GM12878 (cell line): ENCODE data around the gene REXO1. TPM values are rescaled to one million over a fixed set of nuclear protein-coding genes. Genes with fewer than 3 reads are reported as not detected.

ENCODE experiments used
- ATAC-seq: fragments of 200-7000 bp; cut with Tn5 transposase; 3 replicates; pipeline ENCODE4 v1.9.1; 2020; ENCODE audit warnings: mild to moderate bottlenecking, moderate library complexity
- BruUV-seq: library from RNA; stranded (reverse); fragments of 400-500 nt; replicated peaks from 2 replicates; lab custom pipeline; 2021; lab: Mats Ljungman, UMichigan
- CTCF ChIA-PET: fragments of 300-600 bp; sonication (Branson Sonifier 250); formaldehyde crosslinking; extraction: SDS; loops from one replicate; lab custom pipeline; 2021; ENCODE audit warnings: inconsistent platforms; lab: Yijun Ruan, JAX
- POLR2A ChIA-PET: fragments of 350-600 bp; formaldehyde crosslinking; extraction: SDS; loops from one replicate; lab custom pipeline; 2021; ENCODE audit warnings: inconsistent platforms; lab: Charles Lee
- RAD21 ChIA-PET: fragments of 300-600 bp; sonication (Branson Sonifier 250); formaldehyde crosslinking; loops from one replicate; lab custom pipeline; 2023; ENCODE audit warnings: antibody characterized with exemption; ENCODE audit not compliant: unreplicated experiment; lab: Charles Lee
- SMC1A ChIA-PET: fragments of 300-600 bp; sonication (Branson Sonifier 250); formaldehyde crosslinking; loops from one replicate; lab custom pipeline; 2023; ENCODE audit not compliant: unreplicated experiment, uncharacterized antibody; lab: Charles Lee
- DNase-seq: peaks from one replicate; pipeline ENCODE4 v3.0.0-alpha.2; 2011; ENCODE audit warnings: low read depth, low spot score
- FAIRE-seq: peaks from 3 replicates; lab custom pipeline; 2011; peaks lifted over from hg19 to GRCh38; lab: Jason Lieb, UNC
- H2AFZ ChIP-seq: 2 replicates; pipeline ENCODE4 v1.6.0; 2011; ENCODE audit warnings: low read depth, low read length, control low read depth; ENCODE audit not compliant: control insufficient read depth
- H3K27ac ChIP-seq: 2 replicates; pipeline ENCODE4 v1.5.1; 2011; ENCODE audit warnings: control low read depth; ENCODE audit not compliant: control insufficient read depth, insufficient read depth
- H3K27me3 ChIP-seq, 2 experiments: replicated peaks in 1 of 2; 2 replicates each; pipeline versions ENCODE4 v1.6.0 to v1.6.1; 2011; ENCODE audit warnings: low read length in 1 of 2; ENCODE audit not compliant: control insufficient read depth in 2 of 2, insufficient read depth in 2 of 2
- H3K36me3 ChIP-seq, 2 experiments: 2 replicates each; pipeline ENCODE4 v1.5.1; 2011; ENCODE audit warnings: low read length in 1 of 2; ENCODE audit not compliant: control insufficient read depth in 2 of 2, insufficient read depth in 2 of 2
- H3K4me1 ChIP-seq: 2 replicates; pipeline ENCODE4 v1.6.1; 2011; ENCODE audit warnings: mild to moderate bottlenecking, low read length, moderate library complexity, mixed read lengths; ENCODE audit not compliant: control insufficient read depth, insufficient read depth
- H3K4me2 ChIP-seq: 2 replicates; pipeline ENCODE4 v1.6.0; 2011; ENCODE audit warnings: control low read depth; ENCODE audit not compliant: control insufficient read depth, insufficient read depth
- H3K4me3 ChIP-seq: fragments of 200-600 bp; sonication (generic); 2 replicates; pipeline ENCODE4 v1.5.1; 2016
- H3K79me2 ChIP-seq: 2 replicates; pipeline ENCODE4 v1.6.0; 2011; ENCODE audit warnings: low read length; ENCODE audit not compliant: control insufficient read depth, insufficient read depth
- H3K9ac ChIP-seq: 2 replicates; pipeline ENCODE4 v1.8.0; 2011; ENCODE audit warnings: low read length, control low read depth, mixed read lengths; ENCODE audit not compliant: control insufficient read depth, insufficient read depth
- H3K9me3 ChIP-seq: replicated peaks from 3 replicates; pipeline ENCODE4 v1.5.1; 2011; ENCODE audit warnings: mild to moderate bottlenecking, low read length; ENCODE audit not compliant: control insufficient read depth, insufficient read depth
- H4K20me1 ChIP-seq: 2 replicates; pipeline ENCODE4 v1.6.0; 2011; ENCODE audit not compliant: control insufficient read depth, insufficient read depth
- CREM ChIP-seq: IDR thresholded peaks from 2 replicates; pipeline ENCODE4 v1.6.1; 2014; ENCODE audit warnings: antibody characterized with exemption, low read depth
- KLF5 ChIP-seq: fragments of 450-650 bp; IDR thresholded peaks from 2 replicates; pipeline ENCODE4 v1.6.1; 2014; ENCODE audit warnings: mild to moderate bottlenecking; ENCODE audit not compliant: partially characterized antibody
- NR2F1 ChIP-seq: fragments of 450-650 bp; conservative IDR thresholded peaks from 2 replicates; pipeline ENCODE4 v1.6.1; 2017; ENCODE audit warnings: mild to moderate bottlenecking
- SREBF2 ChIP-seq: IDR thresholded peaks from 2 replicates; pipeline ENCODE4 v1.6.1; 2012; ENCODE audit warnings: mild to moderate bottlenecking, low read length
- TCF7 ChIP-seq: IDR thresholded peaks from 2 replicates; pipeline ENCODE4 v1.6.1; 2014; ENCODE audit warnings: antibody characterized with exemption, borderline replicate concordance
- ZZZ3 ChIP-seq: IDR thresholded peaks from 2 replicates; pipeline ENCODE4 v1.6.1; 2011; ENCODE audit warnings: low read depth; ENCODE audit not compliant: control insufficient read depth, insufficient read length
- WGBS: methylation state at CpG from one replicate; pipeline ENCODE4 v1.1.6; 2016; ENCODE audit warnings: low lambda C conversion rate; ENCODE audit not compliant: insufficient replicate concordance, insufficient coverage; ENCODE audit errors: missing lambda C conversion rate; 5-methylcytosine and 5-hydroxymethylcytosine counted together
- in situ Hi-C: fragments of 300-500 bp; cut with MboI; formaldehyde crosslinking; loops from 9 replicates; pipeline ENCODE4 v1.14.3; 2018; ENCODE audit warnings: mixed read lengths
- intact Hi-C: fragments of 100-400 bp; cut with micrococcal nuclease; formaldehyde crosslinking; loops from one replicate; pipeline ENCODE4 v1.14.2; 2022; ENCODE audit not compliant: unreplicated experiment
- polyA plus RNA-seq, 11 experiments: library from polyadenylated mRNA; depleted of rRNA in 4 of 11; unstranded in 6 of 11; stranded (reverse) in 5 of 11; fragments of >200 nt; fragmentation: Nextera tagmentation in 4 of 11; fragmentation: Illumina TruSeq in 1 of 11; extraction: Ambion mirVana in 4 of 11; extraction: Trizol in 1 of 11; gene quantifications; 1 replicate in 1 of 11; 2 replicates in 10 of 11; pipeline versions ENCODE4 v1.2.1 to v1.2.3, GENCODE V29; 2011 to 2016; ENCODE audit warnings: inconsistent platforms in 2 of 11, missing spikeins in 2 of 11, low read depth in 1 of 11
- total RNA-seq, 4 experiments: library from RNA; depleted of rRNA in 3 of 4; stranded (reverse); fragments of >200 nt in 3 of 4; fragmentation: Illumina TruSeq in 1 of 4; extraction: Trizol in 1 of 4; gene quantifications; 2 replicates each; pipeline versions ENCODE4 v1.2.1 to v1.2.3, GENCODE V29; 2013 to 2021
- TF ChIP-seq, protein P1 (sequence below): IDR thresholded peaks from 2 replicates; pipeline ENCODE4 v1.6.1; 2011; ENCODE audit warnings: low read depth, low read length, improper control_type of control experiment, borderline replicate concordance
- TF ChIP-seq, protein P2 (sequence below): IDR thresholded peaks from 2 replicates; pipeline ENCODE4 v1.6.1; 2012; ENCODE audit warnings: mild to moderate bottlenecking, low read depth, low read length

Gene REXO1
- total and polyA plus RNA-seq, 10 of the 15 experiments (the other 5 are each of a cell fraction or from before 2014, with no cell fraction given), result 0.03 to 45.2 (median 8.4) TPM

DNA sequence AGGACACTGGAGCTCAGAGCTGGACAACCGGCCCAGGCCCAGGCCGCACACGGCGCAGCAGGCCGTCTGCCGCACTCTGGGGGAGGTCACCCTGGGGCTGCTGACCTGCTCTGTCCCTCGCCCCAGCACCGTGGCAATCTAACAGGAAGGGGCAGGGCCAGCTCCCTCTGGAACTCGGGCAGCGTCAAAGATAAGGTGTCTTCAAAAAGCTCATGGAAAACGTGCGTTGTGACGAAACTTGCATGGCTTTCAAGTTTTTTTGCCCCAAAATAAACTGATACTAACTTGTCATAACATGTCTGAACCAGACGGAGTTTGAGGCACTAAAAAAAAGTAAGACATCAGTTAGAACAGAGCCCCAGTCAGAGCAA lies 24.0 kb downstream of the REXO1 start:
- Histone ChIP-seq H3K4me2 (no peak overlapping the region), H3K4me1 (no peaks in the 10 kb centered on the region), H3K9ac (no peak overlapping the region), H3K36me3 (peaks cover 6 to 19% of the 10 kb centered on the region in 2 experiments; a peak in 3 of 4 replicates), H3K27me3 (no peaks in the 10 kb centered on the region), H4K20me1 (no peaks in the 10 kb centered on the region), H3K4me3 (no peak overlapping the region), H3K9me3 (no peaks in the 10 kb centered on the region), H3K27ac (no peak overlapping the region), H2AFZ (no peak overlapping the region)
- ChIA-PET RAD21 (no interaction called here), POLR2A (no interaction called here), SMC1A (no interaction called here), CTCF (interaction anchor here (0.9 kb wide), 1 partner anchor 14 kb away, joined by 3 read pairs; no protein-coding TSS in a partner anchor)
- 77% methylated on average over 14 of the region's 14 CpGs for WGBS
- intact Hi-C loops, result no loop called here
- no peak for FAIRE-seq
- no peak for ATAC-seq
- DNase-seq, result no peak
- in situ Hi-C loops, result no loop called here
- TSS peak; percentile 57 for BruUV-seq
- TF ChIP-seq CREM (no peak), SREBF2 (no peak), ZZZ3 (no peak), TCF7 (no peak), NR2F1 (no peak)
- TF ChIP-seq, protein P1, sequence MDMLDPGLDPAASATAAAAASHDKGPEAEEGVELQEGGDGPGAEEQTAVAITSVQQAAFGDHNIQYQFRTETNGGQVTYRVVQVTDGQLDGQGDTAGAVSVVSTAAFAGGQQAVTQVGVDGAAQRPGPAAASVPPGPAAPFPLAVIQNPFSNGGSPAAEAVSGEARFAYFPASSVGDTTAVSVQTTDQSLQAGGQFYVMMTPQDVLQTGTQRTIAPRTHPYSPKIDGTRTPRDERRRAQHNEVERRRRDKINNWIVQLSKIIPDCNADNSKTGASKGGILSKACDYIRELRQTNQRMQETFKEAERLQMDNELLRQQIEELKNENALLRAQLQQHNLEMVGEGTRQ, result no peak
- TF ChIP-seq, all 136 proteins: peak for 0
- no peaks in the 10 kb centered on the region; the same call in 1 of the 2 replicates for H3K79me2 ChIP-seq

DNA sequence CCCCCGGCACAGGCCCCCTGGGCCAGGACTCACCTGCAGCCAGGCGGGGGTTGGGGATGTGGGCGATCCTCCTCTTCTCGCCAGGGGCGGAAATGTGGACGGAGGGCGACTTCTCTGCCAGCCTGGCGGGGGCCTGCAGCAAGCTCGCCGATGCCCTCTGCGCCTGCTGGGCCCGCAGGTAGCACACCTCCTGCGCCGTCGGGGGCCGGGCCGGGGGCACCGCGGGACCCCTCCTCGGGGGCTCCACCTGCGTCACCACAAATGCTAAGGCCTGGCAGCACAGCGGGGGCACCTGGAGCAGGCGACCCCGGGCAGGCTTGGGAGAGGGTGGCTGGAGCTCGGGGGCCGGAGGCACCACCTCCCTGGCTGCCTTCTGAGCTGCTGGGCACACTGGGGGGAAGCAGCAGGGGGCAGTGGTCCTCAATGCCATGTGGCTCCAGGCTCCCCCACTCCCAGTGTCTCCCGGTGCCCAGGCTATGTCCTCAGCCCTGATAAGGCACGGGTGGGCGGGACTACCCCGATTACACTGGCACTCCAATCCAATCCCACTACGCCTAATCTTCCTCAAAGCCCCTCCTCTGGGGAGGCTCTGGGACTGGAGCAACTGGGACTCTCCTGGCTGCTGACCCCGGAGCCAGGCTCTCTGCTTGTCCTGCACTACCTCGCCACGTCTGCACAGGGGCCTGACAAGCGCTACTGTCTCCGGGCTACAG lies 24.6 kb downstream of the REXO1 start:
- ChIA-PET SMC1A (no interaction called here), RAD21 (no interaction called here), CTCF (interaction anchor here (0.9 kb wide), 1 partner anchor 15 kb away, joined by 3 read pairs; no protein-coding TSS in a partner anchor), POLR2A (no interaction called here)
- H3K36me3 ChIP-seq, result peaks cover 6 to 21% of the 10 kb centered on the region in 2 experiments; a peak in 3 of 4 replicates
- no TSS peak for BruUV-seq
- ATAC-seq (no peak), DNase-seq (no peak), FAIRE-seq (no peak)
- no peaks in the 10 kb centered on the region for H3K4me1 ChIP-seq
- no peaks in the 10 kb centered on the region for H4K20me1 ChIP-seq
- H3K4me3 ChIP-seq, result no peak overlapping the region
- in situ Hi-C loops (no loop called here), intact Hi-C loops (no loop called here)
- H3K27me3 ChIP-seq, result no peaks in the 10 kb centered on the region
- H3K79me2 ChIP-seq, result no peaks in the 10 kb centered on the region; the same call in 1 of the 2 replicates
- 96% methylated on average over 34 of the region's 36 CpGs for WGBS
- no peak overlapping the region for H2AFZ ChIP-seq
- H3K4me2 ChIP-seq, result no peak overlapping the region
- H3K9ac ChIP-seq, result no peak overlapping the region
- H3K27ac ChIP-seq, result no peak overlapping the region
- H3K9me3 ChIP-seq, result no peaks in the 10 kb centered on the region
- TF ChIP-seq, protein P2, sequence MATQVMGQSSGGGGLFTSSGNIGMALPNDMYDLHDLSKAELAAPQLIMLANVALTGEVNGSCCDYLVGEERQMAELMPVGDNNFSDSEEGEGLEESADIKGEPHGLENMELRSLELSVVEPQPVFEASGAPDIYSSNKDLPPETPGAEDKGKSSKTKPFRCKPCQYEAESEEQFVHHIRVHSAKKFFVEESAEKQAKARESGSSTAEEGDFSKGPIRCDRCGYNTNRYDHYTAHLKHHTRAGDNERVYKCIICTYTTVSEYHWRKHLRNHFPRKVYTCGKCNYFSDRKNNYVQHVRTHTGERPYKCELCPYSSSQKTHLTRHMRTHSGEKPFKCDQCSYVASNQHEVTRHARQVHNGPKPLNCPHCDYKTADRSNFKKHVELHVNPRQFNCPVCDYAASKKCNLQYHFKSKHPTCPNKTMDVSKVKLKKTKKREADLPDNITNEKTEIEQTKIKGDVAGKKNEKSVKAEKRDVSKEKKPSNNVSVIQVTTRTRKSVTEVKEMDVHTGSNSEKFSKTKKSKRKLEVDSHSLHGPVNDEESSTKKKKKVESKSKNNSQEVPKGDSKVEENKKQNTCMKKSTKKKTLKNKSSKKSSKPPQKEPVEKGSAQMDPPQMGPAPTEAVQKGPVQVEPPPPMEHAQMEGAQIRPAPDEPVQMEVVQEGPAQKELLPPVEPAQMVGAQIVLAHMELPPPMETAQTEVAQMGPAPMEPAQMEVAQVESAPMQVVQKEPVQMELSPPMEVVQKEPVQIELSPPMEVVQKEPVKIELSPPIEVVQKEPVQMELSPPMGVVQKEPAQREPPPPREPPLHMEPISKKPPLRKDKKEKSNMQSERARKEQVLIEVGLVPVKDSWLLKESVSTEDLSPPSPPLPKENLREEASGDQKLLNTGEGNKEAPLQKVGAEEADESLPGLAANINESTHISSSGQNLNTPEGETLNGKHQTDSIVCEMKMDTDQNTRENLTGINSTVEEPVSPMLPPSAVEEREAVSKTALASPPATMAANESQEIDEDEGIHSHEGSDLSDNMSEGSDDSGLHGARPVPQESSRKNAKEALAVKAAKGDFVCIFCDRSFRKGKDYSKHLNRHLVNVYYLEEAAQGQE, result no peak
- TF ChIP-seq KLF5, result no peak
